Astrocyte of the hippocampus (primary cell): ENCODE measurements around the gene UFC1.

Experiments used
- DNase-seq: peaks from one replicate; pipeline ENCODE4 v3.0.0; 2011; ENCODE audit warnings: low read depth, low spot score

UFC1 gene

DNA sequence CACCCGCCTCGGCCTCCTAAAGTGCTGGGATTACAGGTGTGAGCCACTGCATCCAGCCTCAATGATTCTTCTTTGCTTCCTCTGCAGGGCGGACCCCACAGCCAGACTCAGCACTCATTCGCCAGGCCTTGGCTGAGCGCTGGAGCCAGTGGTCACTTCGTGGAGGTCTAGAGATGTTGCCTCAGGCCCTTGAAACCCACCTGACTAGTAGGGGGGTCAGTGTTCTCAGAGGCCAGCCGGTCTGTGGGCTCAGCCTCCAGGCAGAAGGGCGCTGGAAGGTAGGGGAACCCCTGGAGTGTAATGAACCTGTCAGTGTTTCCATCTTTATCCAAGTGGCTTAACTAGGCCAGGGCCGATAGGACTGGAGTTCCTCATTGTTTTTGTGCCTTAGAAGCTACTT lies 15.1 kb downstream of the UFC1 start:
- DNase-seq = no peak

DNA sequence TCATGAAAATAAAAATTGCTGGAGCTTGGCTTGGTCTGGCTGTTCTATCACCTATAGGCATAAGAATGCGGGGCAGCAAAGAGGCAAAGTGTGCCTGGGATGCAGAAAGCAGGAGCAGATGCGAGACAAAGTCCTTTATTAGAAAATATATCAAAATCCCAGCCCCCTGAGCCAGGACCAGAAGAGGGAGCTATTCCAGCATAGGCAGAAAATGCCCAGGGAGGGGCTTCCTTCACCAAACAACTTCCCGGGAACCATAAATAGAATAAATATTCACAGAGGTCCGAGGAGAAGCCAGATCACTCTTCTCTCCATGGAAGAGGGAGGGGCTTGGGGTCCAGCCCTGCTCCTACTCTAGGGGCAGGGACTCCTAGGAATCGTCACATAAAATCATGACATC lies 17.4 kb downstream of the UFC1 start:
- DNase-seq = no peak

DNA sequence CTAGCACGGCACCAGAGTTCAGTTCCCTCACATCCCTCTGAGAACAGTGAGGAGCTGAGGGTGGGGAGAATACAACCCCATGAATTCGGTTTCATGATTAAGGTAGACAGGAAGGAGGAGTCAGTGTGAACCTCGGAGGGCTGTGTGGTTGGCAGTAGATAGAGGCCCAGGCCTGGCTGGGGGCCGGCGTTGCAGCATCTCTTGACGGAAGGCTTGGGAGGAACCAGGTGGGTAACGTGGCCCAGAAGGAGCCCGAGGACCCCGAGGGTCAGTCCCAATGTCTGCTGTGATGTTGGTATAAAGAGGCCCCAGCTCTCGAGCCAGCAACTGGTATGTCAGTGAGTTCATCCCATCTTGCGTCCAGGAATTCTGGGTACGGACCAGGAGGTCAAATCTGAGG lies 17.9 kb downstream of the UFC1 start:
- no peak for DNase-seq

DNA sequence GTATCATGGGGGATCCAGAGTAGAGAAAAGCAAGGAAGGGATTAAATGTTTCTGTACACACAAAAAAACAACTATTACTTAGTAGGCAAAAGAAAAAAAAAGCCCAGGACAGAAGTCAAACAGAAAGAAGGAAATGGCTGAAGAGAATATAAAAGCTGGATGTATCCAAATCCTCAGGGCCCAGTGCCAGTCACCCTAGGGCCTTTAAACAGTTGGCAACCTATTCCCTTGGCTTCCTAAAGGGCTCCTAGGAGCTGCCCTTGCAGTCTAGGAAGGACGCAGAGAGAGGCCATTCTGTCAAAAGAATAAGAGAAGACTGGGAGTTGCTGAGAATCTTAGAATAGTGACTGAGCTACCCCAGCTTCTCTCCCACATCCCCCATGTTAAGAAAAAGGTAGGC lies 18.6 kb downstream of the UFC1 start:
- no peak for DNase-seq

DNA sequence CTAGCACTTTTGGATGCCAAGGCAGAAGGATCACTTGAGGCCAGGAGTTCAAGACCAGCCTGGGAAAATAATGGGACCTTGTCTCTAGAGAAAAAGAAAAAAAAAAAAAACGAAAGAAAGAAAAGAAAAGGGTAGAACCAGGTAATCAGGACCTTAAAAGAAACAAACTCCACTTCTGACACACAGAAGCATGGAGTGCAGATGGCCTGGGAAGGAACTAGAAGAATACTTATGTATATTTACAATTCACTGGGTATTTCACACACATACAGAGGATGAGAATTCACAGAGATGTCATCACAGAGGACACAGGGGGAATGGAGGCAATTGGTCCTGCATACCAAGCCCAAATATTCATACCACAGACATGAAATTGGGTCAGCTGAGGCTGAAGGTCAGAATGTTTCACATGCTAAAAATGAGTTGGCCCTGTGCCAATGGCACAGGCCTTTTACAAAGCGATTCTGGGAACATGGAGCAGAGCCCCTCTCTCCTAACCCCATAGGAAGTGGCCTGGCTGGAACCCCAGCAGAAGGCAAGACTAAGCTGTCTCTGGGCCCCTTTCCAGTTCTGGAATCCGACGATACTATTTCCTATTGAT lies 19.1 kb downstream of the UFC1 start:
- peak; percentile 39 for DNase-seq

DNA sequence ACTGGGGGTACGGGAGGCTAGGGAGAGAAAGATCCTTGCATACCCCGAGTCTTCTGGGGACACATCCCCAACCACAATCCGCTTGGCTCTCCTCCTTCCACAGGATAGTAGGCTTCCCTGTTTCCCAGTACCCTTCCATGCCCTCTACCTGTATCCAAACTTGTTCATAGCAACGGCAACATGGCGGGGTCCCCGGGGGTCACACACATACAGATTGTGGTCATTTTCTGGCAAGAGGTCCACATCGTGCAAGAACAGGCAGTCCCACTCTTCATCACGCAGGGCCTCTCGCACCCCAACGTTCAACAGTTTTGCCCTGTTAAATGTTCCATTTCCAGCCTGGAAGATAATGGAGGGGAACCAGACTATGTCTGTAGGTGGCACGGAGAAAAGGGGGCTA lies 19.9 kb downstream of the UFC1 start:
- DNase-seq = no peak

DNA sequence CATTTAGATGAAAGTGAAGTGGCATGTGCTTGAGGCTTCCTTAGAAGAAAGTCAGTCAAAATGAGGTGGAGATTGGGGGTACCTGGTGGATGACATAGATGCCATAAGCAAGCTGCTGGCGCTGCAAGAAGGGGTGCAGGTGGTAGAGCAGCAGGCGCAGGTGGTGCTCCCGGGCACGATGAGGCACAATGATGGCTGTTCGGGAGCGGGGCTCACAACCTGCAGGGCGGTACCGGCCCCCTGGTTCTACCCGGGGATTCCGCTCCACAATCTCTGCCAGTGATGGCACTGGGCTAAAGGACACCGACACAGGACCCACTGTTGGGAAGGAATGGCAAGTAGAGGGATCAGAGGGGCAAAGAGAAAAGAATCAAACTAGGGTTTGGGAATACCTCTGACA lies 21.1 kb downstream of the UFC1 start:
- no peak for DNase-seq

DNA sequence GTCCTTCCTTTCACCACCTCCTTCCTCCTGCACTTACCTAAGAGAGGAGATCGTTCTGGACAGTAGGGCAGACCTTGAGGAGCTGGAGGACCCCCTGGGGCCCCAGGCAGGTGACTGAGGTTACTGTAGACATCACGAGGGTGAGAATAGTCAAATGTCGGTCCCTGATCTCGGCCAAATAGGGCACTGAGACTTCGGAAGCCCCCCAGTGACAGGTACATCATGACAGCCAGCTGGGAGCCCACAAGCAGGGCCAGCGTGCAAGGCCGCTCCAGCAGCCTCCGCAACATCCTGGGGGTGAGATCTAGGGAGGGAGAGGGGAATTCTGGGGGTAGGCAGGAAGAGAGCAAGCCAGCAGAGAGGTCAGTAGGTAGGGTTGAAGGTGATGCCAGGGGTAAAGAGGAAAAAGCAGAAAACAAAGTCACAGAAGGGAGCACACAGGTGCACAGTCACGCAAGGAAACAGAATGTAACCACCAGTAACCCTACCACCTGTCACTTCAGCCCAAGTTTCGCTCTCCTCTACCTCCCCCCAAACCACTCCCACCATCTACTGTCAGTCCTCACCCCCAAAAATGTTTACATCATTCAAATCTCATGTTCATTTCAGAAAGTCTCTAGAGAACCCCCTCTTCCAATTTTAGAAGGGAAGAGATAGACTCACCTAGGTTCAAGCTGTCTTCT lies 22.1 kb downstream of the UFC1 start:
- DNase-seq = no peak

DNA sequence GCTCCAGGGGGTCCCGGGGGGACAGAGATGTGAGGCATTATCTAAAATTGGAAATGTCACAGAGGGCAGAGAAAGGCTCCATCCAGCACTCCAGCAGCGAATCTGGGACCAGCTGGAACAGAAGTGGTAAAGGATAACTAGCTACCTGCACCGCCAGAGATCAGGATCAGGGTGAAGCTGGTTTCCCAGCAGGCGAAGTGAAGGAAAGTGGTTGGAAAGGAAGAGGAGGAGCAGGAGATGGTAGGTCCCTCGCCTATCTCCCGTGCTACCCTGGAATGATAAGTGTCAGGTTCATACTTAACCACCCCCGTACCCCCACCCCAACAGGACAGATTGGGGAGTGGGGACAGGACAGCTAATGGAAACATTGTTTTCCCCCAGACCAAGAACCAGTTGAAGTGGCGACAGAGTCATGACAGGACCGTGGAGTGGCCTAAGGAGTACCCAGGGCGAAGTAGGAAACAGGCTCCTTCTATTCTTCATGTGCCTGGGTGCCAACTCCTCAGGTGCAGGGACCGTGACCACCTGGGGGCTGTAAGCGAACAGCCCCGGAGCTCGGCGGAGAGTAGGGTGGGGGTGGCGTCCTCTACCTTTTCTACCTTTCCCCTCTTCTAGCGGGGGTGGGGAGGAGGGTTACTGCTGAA lies 22.8 kb downstream of the UFC1 start:
- DNase-seq = no peak

DNA sequence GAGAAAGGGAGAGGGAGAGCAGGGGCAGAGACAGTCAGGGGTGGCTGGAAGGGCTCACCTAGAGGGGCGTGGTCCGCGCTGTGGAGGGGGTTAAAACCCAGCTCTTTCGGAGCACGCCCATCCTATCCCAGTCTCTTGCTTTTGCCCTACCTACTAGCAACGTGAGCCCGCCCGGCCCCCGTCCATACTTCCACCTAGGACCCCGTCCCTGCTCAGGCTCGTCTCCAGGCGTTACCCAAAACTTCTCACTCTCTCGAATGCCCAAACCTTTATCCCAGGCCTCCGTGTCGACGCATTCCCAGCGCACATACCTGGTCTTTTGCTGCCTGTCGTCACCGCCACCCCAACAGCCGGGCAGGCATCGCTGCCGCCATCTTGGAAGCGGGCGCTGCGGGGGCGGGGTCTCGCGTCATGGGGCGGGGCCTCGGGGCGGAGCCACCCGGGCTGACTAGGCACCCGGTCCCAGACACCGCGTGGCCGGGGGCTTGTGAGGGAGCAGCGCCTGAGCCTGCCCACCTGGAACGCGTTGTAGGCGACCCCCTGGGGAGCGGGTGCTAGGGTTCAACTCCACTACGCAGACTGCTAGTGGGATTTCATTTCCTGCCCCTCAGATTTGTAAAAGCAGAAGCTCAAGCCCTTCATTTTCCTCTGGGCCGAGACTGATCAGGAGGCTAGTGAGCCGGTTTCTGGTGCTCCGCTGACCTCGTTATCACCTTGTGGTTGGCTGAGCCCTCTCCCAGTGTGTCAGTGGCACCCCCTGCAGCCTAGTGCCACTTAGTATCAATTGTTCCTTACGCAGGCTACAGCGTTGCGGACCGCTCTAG lies 23.5 kb downstream of the UFC1 start, which contains the start of gene B4GALT3:
Gene B4GALT3, minus strand, starts transcription at position 396 of the 824 bp plus-strand sequence. CDS start 1,447 bp downstream, outside the sequence.
- peak; percentile 93 for DNase-seq

DNA sequence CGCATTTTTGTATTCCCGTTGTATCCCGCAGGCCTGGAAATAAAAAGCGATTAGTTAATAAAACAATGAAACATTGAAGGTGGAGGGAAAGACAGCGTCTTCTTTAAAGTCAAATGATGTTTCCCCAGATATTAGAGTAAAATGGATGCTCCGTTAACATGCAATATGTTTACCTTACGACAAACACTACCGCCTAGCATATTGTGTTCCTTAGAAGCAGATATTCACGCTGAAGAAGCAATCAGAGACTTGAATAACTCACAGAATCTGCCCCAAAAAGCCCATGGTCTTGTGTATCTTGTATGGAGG lies 24.1 kb downstream of the UFC1 start:
- DNase-seq = no peak

DNA sequence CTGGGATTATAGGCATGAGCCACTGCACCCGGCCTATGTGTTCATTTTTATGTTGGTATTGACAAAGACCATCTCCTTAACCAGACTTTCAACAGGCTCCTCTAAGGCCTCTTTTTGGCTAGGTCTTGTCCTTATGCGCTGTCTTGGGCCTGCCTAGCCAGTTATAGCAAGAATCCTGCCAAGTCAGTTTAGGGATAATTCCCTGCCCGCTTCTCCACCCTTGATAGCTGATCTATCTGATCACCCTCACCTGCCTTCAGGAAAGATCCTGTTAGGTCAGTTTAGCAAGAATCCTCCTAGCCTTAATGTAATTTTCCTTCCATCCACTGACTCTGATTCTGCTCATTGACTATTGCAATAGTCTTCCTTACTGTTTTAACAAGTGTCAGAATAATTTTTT lies 25.9 kb downstream of the UFC1 start:
- no peak for DNase-seq

DNA sequence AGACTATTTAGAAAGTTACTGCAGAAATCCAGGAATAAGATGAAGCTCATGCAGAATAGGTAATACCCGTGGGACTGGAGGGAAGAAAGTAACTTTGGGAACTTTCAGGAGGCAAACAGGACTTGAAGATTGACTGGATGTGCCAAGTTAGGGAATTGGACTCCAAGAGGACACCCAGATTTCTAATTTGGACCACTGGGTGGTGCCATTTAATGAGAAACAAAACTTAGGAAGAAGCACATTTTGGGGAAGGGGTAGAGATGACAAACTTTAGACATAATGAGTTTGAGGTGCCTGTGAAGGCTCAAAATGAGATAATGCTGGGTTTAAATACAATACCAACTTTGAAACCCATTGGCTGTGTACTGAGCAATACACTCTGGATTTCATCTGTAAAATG lies 26.9 kb downstream of the UFC1 start:
- no peak for DNase-seq

DNA sequence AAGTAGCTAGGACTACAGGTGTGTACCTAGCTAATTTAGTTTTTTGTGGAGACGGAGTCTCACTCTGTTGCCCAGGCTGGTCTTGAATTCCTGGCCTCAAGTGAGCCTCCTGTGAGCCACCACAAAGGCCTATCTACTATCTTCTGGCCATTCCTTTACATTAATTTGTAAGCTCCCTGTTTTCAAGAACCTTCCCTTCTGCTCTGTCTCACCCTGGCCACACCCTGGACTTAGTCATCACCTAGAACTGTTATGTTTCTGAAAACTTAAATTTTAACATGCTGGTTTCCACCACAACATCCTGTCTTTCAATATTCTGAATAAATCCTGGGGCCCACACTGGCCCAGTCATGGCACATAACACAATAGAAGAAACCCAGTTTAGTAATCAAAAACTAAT lies 28.4 kb downstream of the UFC1 start:
- no peak for DNase-seq

DNA sequence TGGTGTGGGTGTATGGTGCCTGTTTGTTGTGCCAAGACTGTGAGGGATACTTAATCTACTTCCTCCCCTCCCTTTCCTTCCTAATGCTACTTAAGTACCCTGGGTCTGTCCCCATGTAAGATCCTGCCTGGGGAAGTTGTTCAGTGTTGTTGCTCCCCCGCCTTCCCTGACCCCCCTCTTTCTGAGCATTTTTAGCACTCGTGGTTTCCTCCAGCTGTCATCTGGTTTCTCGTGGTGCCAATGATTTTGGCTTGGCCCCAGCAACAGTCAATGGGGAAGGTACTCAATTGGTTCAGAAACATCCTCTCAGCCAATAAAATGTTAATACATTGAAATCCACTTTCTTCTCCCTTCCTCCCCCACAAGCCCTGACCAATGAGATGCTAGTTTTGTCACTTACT lies 31.5 kb downstream of the UFC1 start:
- peak; percentile 68 for DNase-seq

DNA sequence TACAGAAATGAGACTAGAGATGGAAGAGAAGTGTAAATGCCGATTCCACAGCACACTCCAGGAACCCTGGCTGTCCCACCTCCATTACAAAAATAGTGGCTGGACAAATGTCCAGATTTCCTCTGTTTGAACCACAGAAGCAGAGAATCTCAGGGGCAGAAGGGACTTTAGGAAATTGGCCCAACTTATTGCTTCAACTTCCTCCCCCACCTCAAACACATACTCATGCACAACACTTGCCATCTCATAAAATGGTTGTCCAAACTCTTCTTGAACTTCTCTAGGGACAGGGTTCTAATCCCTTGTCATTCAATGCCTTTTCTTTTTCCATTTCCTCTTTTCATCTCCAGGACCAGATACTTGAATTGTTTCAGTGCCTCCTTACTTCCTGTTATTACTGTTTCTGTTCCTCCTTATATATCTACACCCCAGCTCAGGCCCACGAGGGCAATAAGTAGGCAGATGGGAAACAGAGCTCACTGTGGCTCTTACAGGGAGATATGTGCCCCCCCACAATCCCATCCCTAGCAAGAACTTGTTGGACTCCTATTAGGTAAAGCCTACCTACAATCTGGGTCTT lies 32.0 kb downstream of the UFC1 start:
- DNase-seq = no peak

DNA sequence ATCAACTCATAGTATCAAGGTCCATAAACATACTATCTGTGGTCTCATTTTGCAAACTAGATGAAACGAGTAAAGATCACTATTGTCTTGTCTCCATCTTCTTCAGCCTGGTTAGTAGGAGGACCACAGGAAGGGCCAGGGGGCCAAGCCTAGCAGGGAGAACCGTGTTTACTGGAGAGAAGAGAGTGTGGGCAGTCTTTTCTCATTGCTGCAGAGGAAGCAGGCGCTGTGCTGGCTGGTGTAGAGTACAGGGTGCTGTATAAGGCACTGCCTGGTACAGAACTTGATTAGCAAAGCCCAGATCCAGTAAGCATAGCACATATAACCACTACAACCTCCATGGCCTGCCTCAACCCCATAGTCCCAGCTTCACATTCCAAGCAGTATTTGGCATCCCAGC lies 33.5 kb downstream of the UFC1 start:
- no peak for DNase-seq

DNA sequence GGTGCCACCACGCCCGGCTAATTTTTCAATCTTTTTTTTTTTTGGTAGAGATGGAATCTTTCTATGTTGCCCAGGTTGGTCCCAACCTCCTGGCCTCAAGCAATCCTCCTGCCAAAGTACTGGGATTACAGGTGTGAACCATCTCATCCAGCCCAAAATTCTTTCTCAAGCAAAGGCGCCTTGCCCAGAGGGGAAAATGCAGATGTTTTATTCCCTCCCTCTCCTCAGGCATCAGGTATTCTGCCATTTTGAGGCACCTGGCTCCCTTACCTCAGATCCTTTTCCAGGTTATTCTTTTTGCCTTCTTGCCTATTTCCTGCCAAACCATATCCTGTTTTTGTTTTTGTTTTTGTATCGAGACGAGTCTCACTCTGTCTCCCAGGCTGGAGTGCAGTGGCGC lies 34.6 kb downstream of the UFC1 start:
- DNase-seq = no peak

DNA sequence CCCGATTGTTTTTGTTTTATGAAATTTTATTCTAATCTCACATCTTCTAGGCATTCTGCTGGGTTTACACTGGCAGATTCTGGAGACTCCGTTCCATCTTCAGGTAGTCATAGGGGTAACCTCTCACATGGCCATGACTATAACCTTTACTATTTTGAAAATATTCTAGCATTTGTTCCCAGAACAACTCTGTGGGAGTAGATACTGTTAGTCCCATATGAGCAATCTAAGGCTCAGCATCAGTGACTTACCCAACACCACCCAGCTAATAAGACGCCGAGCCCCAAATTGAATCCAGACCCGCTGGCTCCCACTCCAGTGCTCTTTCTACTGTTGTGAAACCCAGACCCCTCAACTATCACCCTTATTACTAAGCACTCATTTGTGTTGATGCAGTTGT lies 35.3 kb downstream of the UFC1 start:
- DNase-seq = no peak

DNA sequence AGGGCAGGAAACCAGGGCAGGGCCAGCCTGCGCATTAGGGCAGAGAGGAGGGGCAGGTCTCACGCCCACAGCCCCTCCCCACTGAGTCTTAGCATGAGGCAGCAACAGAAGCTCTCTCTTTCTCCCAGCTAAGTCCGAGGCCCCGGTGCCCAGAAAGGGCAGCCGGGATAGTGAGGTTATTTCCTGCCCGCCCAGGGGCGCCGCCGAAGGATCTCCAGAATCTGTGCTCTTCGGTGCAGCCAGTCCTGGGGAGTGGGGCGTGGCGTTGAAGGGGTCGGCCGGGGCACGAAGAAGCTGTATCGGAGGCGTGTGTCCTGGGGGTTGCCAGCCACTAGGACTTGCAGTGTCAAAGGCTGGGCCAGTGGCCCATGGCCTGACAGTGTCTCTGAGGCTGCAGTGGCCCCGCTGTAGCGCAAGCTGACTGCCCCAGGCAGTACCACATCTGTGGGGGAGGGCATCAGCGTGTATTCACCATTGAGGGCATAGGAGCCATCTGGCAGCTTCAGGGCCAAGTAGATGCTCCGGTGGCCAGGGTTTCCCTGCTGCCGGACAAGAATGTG lies 37.3 kb downstream of the UFC1 start:
- no peak for DNase-seq

DNA sequence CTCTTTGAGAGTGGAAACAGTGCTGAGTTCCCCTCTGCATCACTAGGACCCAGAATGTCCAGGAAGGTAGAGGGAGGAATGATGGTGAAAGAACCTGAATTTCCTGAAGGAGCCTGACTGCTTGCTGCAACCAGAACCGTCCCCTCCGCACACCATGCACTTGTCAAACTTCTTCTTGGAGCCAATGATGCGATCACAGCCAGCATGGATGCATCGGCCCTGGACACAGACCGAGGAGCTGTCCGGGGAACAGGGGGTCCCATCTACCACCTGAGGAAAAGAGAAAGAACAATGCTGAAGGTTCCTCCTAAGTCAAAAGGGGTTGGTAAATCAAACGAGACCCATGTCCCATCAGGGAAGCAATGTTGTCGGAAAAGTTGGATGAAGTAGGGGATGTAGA lies 38.2 kb downstream of the UFC1 start:
- DNase-seq = no peak
